ENCODE measurements around the gene ITPR2.

ITPR2 gene

DNA sequence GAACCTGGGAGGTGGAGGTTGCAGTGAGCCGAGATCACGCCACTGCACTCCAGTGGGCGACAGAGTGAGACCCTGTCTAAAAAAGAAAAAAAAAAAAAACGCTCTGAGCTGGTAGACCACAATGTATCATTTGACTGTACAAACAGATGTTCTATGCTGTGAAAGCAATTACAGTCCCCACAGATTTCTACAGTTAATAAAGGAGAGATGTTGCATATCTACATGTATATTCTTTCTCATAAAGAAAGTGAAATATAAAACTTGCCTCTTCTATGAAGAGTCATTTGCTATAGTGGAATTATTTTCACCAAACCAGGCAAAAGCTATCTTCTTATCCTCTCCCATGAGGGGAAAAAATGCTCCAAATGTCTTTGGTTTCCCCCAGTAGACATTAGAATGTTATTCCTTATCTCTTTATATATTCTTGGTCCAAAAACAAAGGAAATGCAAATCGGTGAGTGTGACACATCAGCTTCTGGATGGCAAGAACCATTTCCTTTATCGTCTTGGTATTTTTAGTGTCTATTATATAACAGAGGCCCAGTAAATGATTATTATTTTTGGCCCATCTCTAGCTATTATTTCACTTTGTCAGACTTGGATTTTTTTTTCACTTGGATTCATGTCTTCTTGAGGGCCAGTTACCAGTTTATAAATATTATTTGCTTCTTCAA is 407.3 kb downstream of the ITPR2 start:
- Histone ChIP-seq H3K9ac (no peak overlapping the region), H3K27me3 (no peaks in the 10 kb centered on the region), H3K36me3 (peaks cover 0 to 39% (median 0%) of the 10 kb centered on the region in 11 experiments; a peak in 4 of 22 replicates), H3K9me3 (replicated peaks in 1 of 11) (no peaks in the 10 kb centered on the region), H3K4me3 (no peak overlapping the region), H3K4me1 (peaks cover 0 to 11% (median 5%) of the 10 kb centered on the region in 10 experiments; a peak in 10 of 20 replicates), H3K27ac (no peak overlapping the region), H4K20me1 (no peaks in the 10 kb centered on the region), H3K4me2 (peak overlapping the region in 5 of 11 experiments; percentile 0 to 43 (median 12); a peak in 6 of 22 replicates)
- TF ChIP-seq Cebpa-rat (IDR thresholded peaks at IDR 0.05), result no peak

- H3K4me1 ChIP-seq, result peaks cover 0 to 11% (median 5%) of the 10 kb centered on the region in 10 experiments; a peak in 10 of 20 replicates
- peaks cover 4 to 15% (median 5%) of the 10 kb centered on the region in 11 experiments; a peak in 20 of 22 replicates for H3K9me3 ChIP-seq (replicated peaks in 1 of 11)
- H3K27me3 ChIP-seq, result no peaks in the 10 kb centered on the region
- no peak for TF ChIP-seq Cebpa-rat (IDR thresholded peaks at IDR 0.05)
- H4K20me1 ChIP-seq, result no peaks in the 10 kb centered on the region
- H3K36me3 ChIP-seq, result peaks cover 0 to 41% (median 5%) of the 10 kb centered on the region in 11 experiments; a peak in 7 of 22 replicates
- H3K9ac ChIP-seq, result no peak overlapping the region
- no peak overlapping the region for H3K4me3 ChIP-seq
- no peak overlapping the region for H3K27ac ChIP-seq
- H3K4me2 ChIP-seq, result no peak overlapping the region
These were observed 410.1 kb downstream of the ITPR2 start for GRCh38 chr12:26422839-26423398.

GRCh38 chr12:26416550-26416949 is 416.4 kb downstream of the ITPR2 start:
- Histone ChIP-seq H4K20me1 (no peaks in the 10 kb centered on the region), H3K27ac (no peak overlapping the region), H3K36me3 (peaks cover 0 to 59% (median 6%) of the 10 kb centered on the region in 11 experiments; a peak in 7 of 22 replicates), H3K9me3 (replicated peaks in 1 of 11) (peaks cover 10 to 22% (median 13%) of the 10 kb centered on the region in 11 experiments; a peak in 20 of 22 replicates), H3K4me3 (no peak overlapping the region), H3K4me2 (no peak overlapping the region), H3K9ac (no peak overlapping the region), H3K27me3 (no peaks in the 10 kb centered on the region), H3K4me1 (no peaks in the 10 kb centered on the region)
- no peak for TF ChIP-seq Cebpa-rat (IDR thresholded peaks at IDR 0.05)

DNA sequence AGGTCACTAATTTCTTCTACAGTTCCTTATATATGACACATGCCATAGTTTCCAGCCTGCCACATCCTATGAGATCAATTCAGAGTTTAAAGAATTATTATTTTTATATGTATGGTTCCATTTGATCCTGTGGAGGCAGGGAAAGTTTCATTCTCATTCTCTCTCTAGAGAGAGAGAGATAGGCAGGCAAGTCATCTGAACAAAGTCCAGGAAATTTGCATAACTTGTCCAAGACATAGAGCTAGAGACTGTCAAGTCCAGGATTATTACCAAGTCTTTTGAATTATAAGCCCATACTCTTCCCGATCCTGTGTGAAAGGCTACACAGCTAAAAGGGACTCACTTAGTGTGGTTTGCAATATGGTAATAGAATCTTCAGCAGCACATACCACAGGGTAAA is 422.3 kb downstream of the ITPR2 start:
- H3K4me1 ChIP-seq, result no peaks in the 10 kb centered on the region
- no peak for TF ChIP-seq Cebpa-rat (IDR thresholded peaks at IDR 0.05)
- peaks cover 0 to 71% (median 3%) of the 10 kb centered on the region in 11 experiments; a peak in 6 of 22 replicates for H3K36me3 ChIP-seq
- no peak overlapping the region for H3K9ac ChIP-seq
- H4K20me1 ChIP-seq, result no peaks in the 10 kb centered on the region
- no peak overlapping the region for H3K4me3 ChIP-seq
- no peak overlapping the region for H3K4me2 ChIP-seq
- H3K27ac ChIP-seq, result no peak overlapping the region
- H3K27me3 ChIP-seq, result no peaks in the 10 kb centered on the region
- no peaks in the 10 kb centered on the region for H3K9me3 ChIP-seq (replicated peaks in 1 of 11)

DNA sequence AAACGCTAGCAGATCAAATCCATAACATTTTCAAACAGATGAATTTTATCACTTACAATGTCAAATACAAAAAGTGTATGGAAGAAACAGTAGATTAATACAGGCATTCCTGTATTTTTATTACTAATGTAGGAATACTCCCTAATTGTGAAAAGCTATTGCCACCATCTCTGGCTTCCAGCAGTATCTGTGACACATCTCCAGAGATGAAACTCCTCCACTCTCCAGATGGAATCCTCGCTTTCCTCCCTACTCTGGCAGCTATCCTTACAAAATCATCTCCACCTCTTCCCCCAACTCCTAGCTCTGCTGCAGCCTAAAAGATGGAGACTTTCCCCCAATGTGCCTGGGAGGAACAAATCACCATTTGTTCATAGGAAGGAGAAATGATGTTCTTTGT is 426.2 kb downstream of the ITPR2 start:
- Histone ChIP-seq H3K36me3 (peaks cover 0 to 50% (median 3%) of the 10 kb centered on the region in 11 experiments; a peak in 6 of 22 replicates), H3K4me3 (no peak overlapping the region), H3K4me1 (peaks cover 0 to 5% (median 0%) of the 10 kb centered on the region in 10 experiments; a peak in 7 of 20 replicates), H3K27me3 (no peaks in the 10 kb centered on the region), H3K4me2 (no peak overlapping the region), H3K9me3 (replicated peaks in 1 of 11) (no peaks in the 10 kb centered on the region), H3K27ac (no peak overlapping the region), H3K9ac (no peak overlapping the region), H4K20me1 (no peaks in the 10 kb centered on the region)
- no peak for TF ChIP-seq Cebpa-rat (IDR thresholded peaks at IDR 0.05)

- no peak for TF ChIP-seq Cebpa-rat (IDR thresholded peaks at IDR 0.05)
- Histone ChIP-seq H3K9ac (no peak overlapping the region), H3K27me3 (no peaks in the 10 kb centered on the region), H3K9me3 (replicated peaks in 1 of 11) (no peaks in the 10 kb centered on the region), H3K4me1 (peaks cover 0 to 9% (median 0%) of the 10 kb centered on the region in 10 experiments; a peak in 7 of 20 replicates), H3K4me2 (no peak overlapping the region), H3K4me3 (no peak overlapping the region), H3K27ac (no peak overlapping the region), H3K36me3 (peaks cover 0 to 46% (median 3%) of the 10 kb centered on the region in 11 experiments; a peak in 6 of 22 replicates), H4K20me1 (no peaks in the 10 kb centered on the region)
These were observed 426.6 kb downstream of the ITPR2 start for GRCh38 chr12:26406391-26406790.

- no peaks in the 10 kb centered on the region for H3K9me3 ChIP-seq (replicated peaks in 1 of 11)
- peaks cover 0 to 25% (median 0%) of the 10 kb centered on the region in 11 experiments; a peak in 5 of 22 replicates for H3K36me3 ChIP-seq
- H3K9ac ChIP-seq, result no peak overlapping the region
- H3K4me2 ChIP-seq, result no peak overlapping the region
- no peak overlapping the region for H3K4me3 ChIP-seq
- TF ChIP-seq Cebpa-rat (IDR thresholded peaks at IDR 0.05), result no peak
- peaks cover 0 to 21% (median 0%) of the 10 kb centered on the region in 10 experiments; a peak in 7 of 20 replicates for H3K4me1 ChIP-seq
- H3K27ac ChIP-seq, result no peak overlapping the region
- H4K20me1 ChIP-seq, result no peaks in the 10 kb centered on the region
- H3K27me3 ChIP-seq, result no peaks in the 10 kb centered on the region
These were observed 429.4 kb downstream of the ITPR2 start for GRCh38 chr12:26403601-26404000.

DNA sequence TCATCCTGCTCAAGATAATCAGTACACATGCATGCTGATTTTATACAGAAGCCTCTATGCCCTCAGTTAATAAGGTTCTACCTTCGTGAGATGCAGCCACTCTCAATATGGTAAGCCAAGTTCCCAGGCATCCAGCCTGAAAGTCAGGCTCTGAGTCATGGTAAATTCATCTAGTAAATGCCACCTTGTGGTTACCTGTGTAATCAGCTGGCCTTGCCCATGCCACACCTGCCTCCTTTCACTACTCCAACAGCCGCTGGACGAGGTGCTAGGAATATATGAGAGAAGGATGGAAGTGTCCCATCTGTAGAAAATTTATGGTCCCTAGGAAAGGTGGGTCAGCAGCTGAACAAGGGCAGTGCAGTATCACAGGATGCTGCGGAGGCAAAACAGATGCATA is 430.3 kb downstream of the ITPR2 start:
- no peak overlapping the region for H3K4me3 ChIP-seq
- H3K4me1 ChIP-seq, result peaks cover 0 to 21% (median 0%) of the 10 kb centered on the region in 10 experiments; a peak in 7 of 20 replicates
- TF ChIP-seq Cebpa-rat (IDR thresholded peaks at IDR 0.05), result no peak
- H4K20me1 ChIP-seq, result no peaks in the 10 kb centered on the region
- H3K36me3 ChIP-seq, result peaks cover 0 to 25% (median 0%) of the 10 kb centered on the region in 11 experiments; a peak in 5 of 22 replicates
- no peak overlapping the region for H3K9ac ChIP-seq
- no peak overlapping the region for H3K4me2 ChIP-seq
- no peaks in the 10 kb centered on the region for H3K9me3 ChIP-seq (replicated peaks in 1 of 11)
- H3K27ac ChIP-seq, result no peak overlapping the region
- no peaks in the 10 kb centered on the region for H3K27me3 ChIP-seq

DNA sequence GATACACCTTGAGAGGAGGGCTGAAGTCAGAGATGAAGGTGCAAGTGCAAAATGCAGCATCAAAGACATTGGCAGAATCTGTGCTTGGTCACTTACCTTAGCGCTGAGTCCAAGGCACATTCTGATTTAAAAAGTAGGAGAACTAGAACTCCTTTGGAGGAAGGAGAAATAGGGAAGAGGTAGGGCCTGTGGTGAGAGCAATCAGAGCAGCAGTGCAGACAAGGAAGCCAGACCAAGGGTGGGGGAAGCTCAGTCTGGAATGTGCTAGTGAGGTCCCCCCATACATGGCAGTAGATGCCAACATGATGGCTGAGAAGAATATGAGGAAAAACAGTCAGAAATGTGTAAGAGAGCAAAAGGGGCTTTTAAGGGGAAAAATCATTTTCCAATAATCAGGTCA is 431.1 kb downstream of the ITPR2 start:
- no peaks in the 10 kb centered on the region for H3K27me3 ChIP-seq
- no peak overlapping the region for H3K27ac ChIP-seq
- peaks cover 0 to 21% (median 0%) of the 10 kb centered on the region in 10 experiments; a peak in 7 of 20 replicates for H3K4me1 ChIP-seq
- peaks cover 0 to 30% (median 0%) of the 10 kb centered on the region in 11 experiments; a peak in 5 of 22 replicates for H3K36me3 ChIP-seq
- peak overlapping the region in 2 of 11 experiments; percentile 48 to 52; a peak in 4 of 22 replicates for H3K4me2 ChIP-seq
- no peaks in the 10 kb centered on the region for H3K9me3 ChIP-seq (replicated peaks in 1 of 11)
- no peak for TF ChIP-seq Cebpa-rat (IDR thresholded peaks at IDR 0.05)
- no peaks in the 10 kb centered on the region for H4K20me1 ChIP-seq
- no peak overlapping the region for H3K9ac ChIP-seq
- H3K4me3 ChIP-seq, result no peak overlapping the region
